Measurements from ENCODE around the gene MYO10.

- TF ChIP-seq CTCF (IDR thresholded peaks at IDR 0.05), result peak; percentile 84
- TF ChIP-seq ZNF416 (CRISPR knock-in tag; IDR thresholded peaks at IDR 0.05), result no peak
- TF ChIP-seq USF1 (CRISPR knock-in tag; IDR thresholded peaks at IDR 0.05), result no peak
- no peak for TF ChIP-seq TEAD1 (CRISPR knock-in tag; IDR thresholded peaks at IDR 0.05)
These were observed 245.7 kb downstream of the MYO10 start for GRCh38 chr5:16690243-16690852.
